Mesendoderm (in vitro differentiated cells): Measurements from ENCODE around the gene SLC35F3.
"Not testable (repeated sequence)": the region's sequence is repeated elsewhere in the genome, so short reads cannot be mapped to it uniquely, and the experiment has no call there.

Experiments
- DNase-seq: peaks from one replicate; pipeline ENCODE4 v3.0.0; 2013
- H2AK5ac ChIP-seq: 2 replicates; pipeline ENCODE4 v1.6.1; 2013; ENCODE audit warnings: low read length, inconsistent platforms
- H2BK120ac ChIP-seq: 2 replicates; pipeline ENCODE4 v1.6.1; 2013; ENCODE audit warnings: low read depth, mild to moderate bottlenecking, low read length, moderate library complexity, mixed read lengths
- H2BK15ac ChIP-seq: replicated peaks from 2 replicates; pipeline ENCODE4 v1.6.1; 2013; ENCODE audit warnings: low read depth, mild to moderate bottlenecking, moderate library complexity
- H2BK5ac ChIP-seq: 2 replicates; pipeline ENCODE4 v1.6.1; 2013; ENCODE audit warnings: low read length, inconsistent platforms
- H3K18ac ChIP-seq: 2 replicates; pipeline ENCODE4 v1.6.1; 2013; ENCODE audit warnings: mild to moderate bottlenecking, low read length, mixed read lengths
- H3K23ac ChIP-seq: one replicate; pipeline ENCODE4 v1.6.1; 2013; ENCODE audit warnings: low read length
- H3K27ac ChIP-seq: 2 replicates; pipeline ENCODE4 v1.5.1; 2013; ENCODE audit warnings: low read depth, mild to moderate bottlenecking, inconsistent platforms, low read length, moderate library complexity
- H3K27me3 ChIP-seq: 2 replicates; pipeline ENCODE4 v1.6.1; 2013; ENCODE audit warnings: low read length, control low read depth, mild to moderate bottlenecking, inconsistent platforms; ENCODE audit not compliant: insufficient read depth, poor library complexity
- H3K36me3 ChIP-seq: 2 replicates; pipeline ENCODE4 v1.6.1; 2013; ENCODE audit warnings: low read length, inconsistent platforms; ENCODE audit not compliant: control insufficient read depth, insufficient read depth
- H3K4ac ChIP-seq: one replicate; pipeline ENCODE4 v1.6.1; 2013; ENCODE audit warnings: low read depth, mild to moderate bottlenecking, low read length, moderate library complexity
- H3K4me1 ChIP-seq: 2 replicates; pipeline ENCODE4 v1.6.1; 2013; ENCODE audit warnings: low read depth, low read length, inconsistent platforms; ENCODE audit not compliant: control insufficient read depth
- H3K4me2 ChIP-seq: 2 replicates; pipeline ENCODE4 v1.6.1; 2013; ENCODE audit warnings: low read length
- H3K4me3 ChIP-seq: 2 replicates; pipeline ENCODE4 v1.5.1; 2013; ENCODE audit warnings: mild to moderate bottlenecking, low read length
- H3K56ac ChIP-seq: one replicate; pipeline ENCODE4 v1.6.1; 2013; ENCODE audit warnings: low read length
- H3K79me1 ChIP-seq: 2 replicates; pipeline ENCODE4 v1.6.1; 2013; ENCODE audit warnings: low read length, inconsistent platforms
- H3K79me2 ChIP-seq: 2 replicates; pipeline ENCODE4 v1.6.1; 2013; ENCODE audit warnings: mild to moderate bottlenecking, low read length; ENCODE audit not compliant: control insufficient read depth, insufficient read depth
- H3K9ac ChIP-seq: 2 replicates; pipeline ENCODE4 v1.6.1; 2013; ENCODE audit warnings: low read length, inconsistent platforms
- H4K5ac ChIP-seq: one replicate; pipeline ENCODE4 v1.6.1; 2013; ENCODE audit warnings: low read length
- H4K8ac ChIP-seq: one replicate; pipeline ENCODE4 v1.6.1; 2013; ENCODE audit warnings: low read depth, mild to moderate bottlenecking, control low read depth, low read length, moderate library complexity
- WGBS: extraction: QIAGEN DNeasy Blood & Tissue Kit; methylation state at CpG from one replicate; pipeline ENCODE4 v1.1.7; 2013; ENCODE audit warnings: low lambda C conversion rate, missing lambda C conversion rate; ENCODE audit not compliant: insufficient coverage; ENCODE audit errors: extremely low coverage; 5-methylcytosine and 5-hydroxymethylcytosine counted together

Gene SLC35F3

GRCh38 chr1:233883671-233884070 is 20.8 kb upstream of the SLC35F3 start:
- Histone ChIP-seq H3K4me1 (no peaks in the 10 kb centered on the region), H3K36me3 (no peaks in the 10 kb centered on the region), H2AK5ac (no peak overlapping the region), H3K79me2 (no peaks in the 10 kb centered on the region), H3K56ac (no peak overlapping the region), H2BK5ac (no peak overlapping the region), H3K23ac (no peak overlapping the region), H3K27ac (no peak overlapping the region), H2BK120ac (no peak overlapping the region), H3K9ac (no peak overlapping the region), H3K4me2 (no peak overlapping the region), H3K18ac (no peak overlapping the region), H3K4me3 (no peak overlapping the region), H4K8ac (no peak overlapping the region), H4K5ac (no peak overlapping the region), H2BK15ac (no peak overlapping the region), H3K79me1 (no peaks in the 10 kb centered on the region), H3K4ac (no peak overlapping the region), H3K27me3 (no peaks in the 10 kb centered on the region)
- DNase-seq: peak; percentile 42
- no CpG with 5 or more reads among the region's 3 CpGs for WGBS

GRCh38 chr1:233884461-233885151 is 19.9 kb upstream of the SLC35F3 start:
- no peak overlapping the region for H3K27ac ChIP-seq
- WGBS: no CpG with 5 or more reads among the region's 5 CpGs
- no peak overlapping the region for H3K56ac ChIP-seq
- no peak overlapping the region for H4K8ac ChIP-seq
- H4K5ac ChIP-seq: no peak overlapping the region
- H2BK5ac ChIP-seq: no peak overlapping the region
- no peak overlapping the region for H3K18ac ChIP-seq
- no peaks in the 10 kb centered on the region for H3K4me1 ChIP-seq
- no peak overlapping the region for H3K4ac ChIP-seq
- H2BK15ac ChIP-seq: no peak overlapping the region
- H3K79me1 ChIP-seq: no peaks in the 10 kb centered on the region
- no peak overlapping the region for H2BK120ac ChIP-seq
- H3K36me3 ChIP-seq: no peaks in the 10 kb centered on the region
- H3K27me3 ChIP-seq: no peaks in the 10 kb centered on the region
- no peak overlapping the region for H3K9ac ChIP-seq
- H3K79me2 ChIP-seq: no peaks in the 10 kb centered on the region
- no peak overlapping the region for H3K4me2 ChIP-seq
- H3K23ac ChIP-seq: no peak overlapping the region
- no peak overlapping the region for H3K4me3 ChIP-seq
- DNase-seq: no peak
- H2AK5ac ChIP-seq: no peak overlapping the region

- no peak overlapping the region for H3K56ac ChIP-seq
- H2BK15ac ChIP-seq: no peak overlapping the region
- no peak overlapping the region for H3K9ac ChIP-seq
- no peak overlapping the region for H3K4ac ChIP-seq
- H3K23ac ChIP-seq: no peak overlapping the region
- no peaks in the 10 kb centered on the region for H3K27me3 ChIP-seq
- no peaks in the 10 kb centered on the region for H3K4me1 ChIP-seq
- no peak overlapping the region for H3K18ac ChIP-seq
- no peak overlapping the region for H2AK5ac ChIP-seq
- no peak overlapping the region for H3K27ac ChIP-seq
- H2BK5ac ChIP-seq: no peak overlapping the region
- H3K36me3 ChIP-seq: no peaks in the 10 kb centered on the region
- no CpG with 5 or more reads among the region's 9 CpGs for WGBS
- no peak overlapping the region for H3K4me3 ChIP-seq
- no peak overlapping the region for H4K8ac ChIP-seq
- H3K79me2 ChIP-seq: no peaks in the 10 kb centered on the region
- H4K5ac ChIP-seq: no peak overlapping the region
- no peak overlapping the region for H2BK120ac ChIP-seq
- H3K4me2 ChIP-seq: no peak overlapping the region
- DNase-seq: no peak
- no peaks in the 10 kb centered on the region for H3K79me1 ChIP-seq
Measured at GRCh38 chr1:233885196-233885920, 19.1 kb upstream of the SLC35F3 start.

GRCh38 chr1:233891151-233891550 is 13.3 kb upstream of the SLC35F3 start:
- H2BK15ac ChIP-seq, H4K5ac ChIP-seq, H3K4me3 ChIP-seq, DNase-seq, H2AK5ac ChIP-seq, H3K4me1 ChIP-seq, H2BK5ac ChIP-seq, H3K23ac ChIP-seq, H3K79me1 ChIP-seq, H3K27me3 ChIP-seq, H3K18ac ChIP-seq, H3K79me2 ChIP-seq, H3K27ac ChIP-seq, H4K8ac ChIP-seq, H2BK120ac ChIP-seq, H3K4me2 ChIP-seq, H3K4ac ChIP-seq, H3K56ac ChIP-seq, H3K9ac ChIP-seq, H3K36me3 ChIP-seq: not testable (repeated sequence)
- no CpG with 5 or more reads among the region's 2 CpGs for WGBS

GRCh38 chr1:233897325-233898162 is 6.9 kb upstream of the SLC35F3 start:
- Histone ChIP-seq H3K4me1 (no peaks in the 10 kb centered on the region), H2BK5ac (no peak overlapping the region), H3K79me2 (no peaks in the 10 kb centered on the region), H3K9ac (no peak overlapping the region), H3K4me3 (no peak overlapping the region), H3K4me2 (no peak overlapping the region), H3K27me3 (peaks cover 1% of the 10 kb centered on the region), H2BK15ac (no peak overlapping the region), H2AK5ac (no peak overlapping the region), H3K27ac (no peak overlapping the region), H3K56ac (no peak overlapping the region), H2BK120ac (no peak overlapping the region), H4K5ac (no peak overlapping the region), H3K4ac (no peak overlapping the region), H3K79me1 (no peaks in the 10 kb centered on the region), H3K23ac (no peak overlapping the region), H3K18ac (no peak overlapping the region), H3K36me3 (no peaks in the 10 kb centered on the region), H4K8ac (no peak overlapping the region)
- WGBS: no CpG with 5 or more reads among the region's 6 CpGs
- no peak for DNase-seq
